Right hindlimb (tissue), 1 donor: Measurements from ENCODE around the gene MED13L.
"Not testable (repeated sequence)": the region's sequence is repeated elsewhere in the genome, so short reads cannot be mapped to it uniquely, and the experiment has no call there.

Experiments
- DNase-seq: peaks from one replicate; pipeline ENCODE4 v3.0.0-alpha.2; 2018

The MED13L gene

DNA sequence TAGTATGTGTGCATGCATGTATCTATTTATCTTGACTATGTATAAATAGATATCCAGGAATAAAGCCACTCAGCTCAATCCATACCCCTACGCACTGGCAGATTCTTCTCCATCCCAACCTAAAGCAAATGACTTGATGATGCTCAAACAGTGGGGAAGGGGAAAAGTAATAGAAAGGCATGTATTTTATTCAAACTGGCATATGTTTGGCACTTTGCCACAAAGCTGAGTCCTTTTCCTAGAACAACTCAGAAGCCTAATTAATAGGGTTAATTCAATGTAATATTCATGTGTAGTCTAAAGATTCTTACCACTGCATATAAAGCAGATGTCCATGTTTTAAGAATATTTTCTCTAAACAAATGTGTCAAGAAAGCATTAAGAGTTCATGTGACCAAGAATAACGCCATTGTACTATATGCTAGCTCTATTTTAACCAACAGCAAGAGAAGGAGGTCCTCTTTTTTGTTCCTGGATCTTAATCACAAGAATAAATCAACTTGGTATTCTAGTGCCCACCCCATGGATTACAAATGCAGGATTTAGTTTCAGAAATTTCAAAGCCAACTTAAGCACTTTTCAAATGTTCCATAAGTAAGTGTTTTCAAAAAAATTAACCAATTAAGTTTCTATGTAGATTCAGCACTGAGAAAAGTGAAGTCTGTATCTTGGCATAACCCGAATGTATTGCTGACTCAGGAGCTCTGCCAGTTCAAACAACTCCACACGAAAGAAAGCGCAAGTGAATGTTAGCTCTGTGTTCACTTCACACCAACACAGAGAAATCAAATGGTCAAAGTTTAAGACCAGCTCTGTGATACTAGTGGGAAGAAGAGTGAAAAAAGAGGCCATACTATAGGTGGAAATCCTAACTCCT, 233.6 kb downstream of the MED13L start:
- no peak for DNase-seq

- no peak for DNase-seq
Observed at GRCh38 chr12:116040402-116040801, 237.1 kb downstream of the MED13L start.

- no peak for DNase-seq
Observed at GRCh38 chr12:116039081-116039480, 238.4 kb downstream of the MED13L start.

GRCh38 chr12:116037941-116038837, 239.3 kb downstream of the MED13L start:
- DNase-seq = no peak

DNA sequence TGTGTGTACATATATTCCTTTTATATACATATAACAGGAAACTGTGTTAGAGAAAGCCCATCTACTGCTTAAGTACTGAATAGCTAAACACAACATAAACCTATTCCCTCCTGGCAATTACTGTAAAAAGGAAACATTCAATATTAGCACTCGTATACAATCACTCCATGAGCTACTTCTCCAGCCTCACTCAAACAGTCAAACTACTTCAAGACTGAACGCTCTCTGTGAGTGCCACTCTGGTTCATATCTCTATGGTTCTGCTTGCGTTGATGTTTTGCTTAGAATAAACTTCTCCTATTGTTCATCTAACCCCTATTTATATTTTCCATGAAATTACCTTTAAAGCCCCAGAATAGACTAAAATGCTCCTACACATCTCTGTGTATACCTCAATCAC, 243.7 kb downstream of the MED13L start:
- DNase-seq = no peak

GRCh38 chr12:116031624-116032023, 245.9 kb downstream of the MED13L start:
- not testable (repeated sequence) for DNase-seq

GRCh38 chr12:116028619-116029018, 248.9 kb downstream of the MED13L start:
- no peak for DNase-seq

- no peak for DNase-seq
Observed at GRCh38 chr12:116027551-116027821, 250.0 kb downstream of the MED13L start.

GRCh38 chr12:116026768-116027550, 250.5 kb downstream of the MED13L start:
- no peak for DNase-seq

- DNase-seq = no peak
Observed at GRCh38 chr12:116026346-116026745, 251.1 kb downstream of the MED13L start.

DNA sequence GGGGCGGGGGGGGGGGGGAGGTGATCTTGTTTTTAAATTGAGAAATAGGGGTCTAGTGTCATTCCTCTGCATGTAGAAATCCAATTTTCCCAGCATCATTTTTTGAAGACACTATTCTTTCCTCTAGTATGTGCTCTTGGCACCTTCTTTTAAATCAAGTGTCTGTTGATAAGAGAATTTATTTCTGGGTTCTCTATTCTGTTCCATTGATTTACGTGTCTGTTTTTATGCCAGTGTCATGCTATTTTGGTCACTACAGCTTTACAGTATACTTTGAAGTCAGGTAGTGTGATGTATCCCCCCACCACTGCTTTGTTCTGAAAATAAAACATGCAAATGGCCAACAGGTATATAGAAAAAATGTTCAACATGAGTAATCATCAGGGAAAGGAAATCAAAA, 252.7 kb downstream of the MED13L start:
- DNase-seq = no peak

- no peak for DNase-seq
Observed at GRCh38 chr12:116019415-116019814, 258.1 kb downstream of the MED13L start.

DNA sequence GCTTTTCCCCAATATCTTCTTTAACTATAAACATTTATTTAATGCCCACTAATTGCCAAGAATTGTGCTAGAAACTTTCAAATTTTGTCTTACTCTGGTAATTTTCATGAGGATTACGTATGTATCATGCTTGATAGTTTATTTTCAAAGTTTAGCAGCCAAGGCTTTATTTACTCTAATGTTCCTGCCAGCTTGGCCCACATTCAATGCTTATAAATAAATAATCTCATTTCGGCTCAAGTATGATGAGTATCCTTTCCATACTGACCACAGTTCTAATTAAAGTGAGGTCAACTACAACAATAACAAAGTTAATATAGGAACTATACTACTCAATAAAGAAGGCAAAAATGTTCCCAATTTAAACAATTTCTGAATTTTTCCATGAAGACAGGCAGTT, 259.2 kb downstream of the MED13L start:
- DNase-seq = no peak

- DNase-seq = no peak
Observed at GRCh38 chr12:116015525-116015924, 262.0 kb downstream of the MED13L start.

DNA sequence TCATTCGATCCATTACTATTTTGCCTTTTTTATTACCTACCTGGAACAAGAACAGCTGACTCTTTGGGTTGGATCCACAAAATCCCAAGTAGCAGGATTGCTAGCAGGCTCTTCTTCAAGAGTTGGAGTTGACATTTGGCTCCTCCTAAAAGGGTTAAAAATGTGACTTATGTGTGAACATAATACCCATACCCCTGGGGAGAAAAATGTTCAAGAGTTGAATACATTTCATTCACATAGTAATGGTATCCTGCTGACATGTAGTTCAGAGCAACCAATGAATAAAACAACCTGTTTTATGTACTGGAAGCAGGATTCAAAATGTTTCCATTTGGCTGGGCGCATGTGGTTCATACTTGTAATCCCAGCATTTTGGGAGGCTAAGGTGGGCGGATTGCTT, 264.7 kb downstream of the MED13L start:
- DNase-seq = no peak

GRCh38 chr12:116011217-116011616, 266.3 kb downstream of the MED13L start:
- no peak for DNase-seq

DNA sequence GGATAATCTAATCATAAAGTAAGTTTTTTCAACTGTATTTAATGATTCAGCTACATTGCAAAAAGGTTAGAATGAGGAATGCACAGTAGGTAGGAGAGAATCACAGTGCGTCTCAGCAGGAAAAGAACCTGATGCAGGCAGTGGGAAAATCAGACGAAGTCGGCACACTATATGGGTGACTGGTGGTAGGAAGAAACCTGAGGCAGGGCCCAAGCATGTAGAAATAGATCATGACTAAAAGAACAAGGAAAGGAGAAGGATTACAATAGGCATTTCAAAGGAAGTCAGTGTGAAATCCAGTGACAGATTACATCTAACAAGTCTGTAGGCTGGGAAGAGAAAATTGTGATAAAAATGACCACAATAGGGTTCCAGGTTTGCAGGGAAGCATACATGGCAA, 267.0 kb downstream of the MED13L start:
- no peak for DNase-seq

DNA sequence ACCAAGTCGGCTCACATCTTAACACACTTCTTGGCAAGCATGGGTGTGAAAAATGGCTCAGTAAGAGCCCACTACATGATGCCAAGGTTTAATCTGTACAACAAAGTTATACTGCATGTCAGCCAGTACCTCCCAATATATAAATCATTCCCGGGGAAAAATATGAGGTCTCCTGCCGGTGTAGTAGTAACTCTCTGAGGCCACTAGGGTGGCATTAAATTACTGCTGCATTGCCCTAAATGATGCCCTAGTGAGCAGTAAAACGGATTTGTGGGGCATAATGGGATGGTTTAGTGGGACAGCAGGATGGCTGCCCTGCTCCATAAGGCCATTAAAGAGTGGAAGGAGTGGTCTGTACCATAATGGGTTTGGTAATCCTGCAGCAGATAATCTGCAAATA, 267.7 kb downstream of the MED13L start:
- DNase-seq = no peak

- DNase-seq = no peak
Observed at GRCh38 chr12:116006141-116006540, 271.4 kb downstream of the MED13L start.

DNA sequence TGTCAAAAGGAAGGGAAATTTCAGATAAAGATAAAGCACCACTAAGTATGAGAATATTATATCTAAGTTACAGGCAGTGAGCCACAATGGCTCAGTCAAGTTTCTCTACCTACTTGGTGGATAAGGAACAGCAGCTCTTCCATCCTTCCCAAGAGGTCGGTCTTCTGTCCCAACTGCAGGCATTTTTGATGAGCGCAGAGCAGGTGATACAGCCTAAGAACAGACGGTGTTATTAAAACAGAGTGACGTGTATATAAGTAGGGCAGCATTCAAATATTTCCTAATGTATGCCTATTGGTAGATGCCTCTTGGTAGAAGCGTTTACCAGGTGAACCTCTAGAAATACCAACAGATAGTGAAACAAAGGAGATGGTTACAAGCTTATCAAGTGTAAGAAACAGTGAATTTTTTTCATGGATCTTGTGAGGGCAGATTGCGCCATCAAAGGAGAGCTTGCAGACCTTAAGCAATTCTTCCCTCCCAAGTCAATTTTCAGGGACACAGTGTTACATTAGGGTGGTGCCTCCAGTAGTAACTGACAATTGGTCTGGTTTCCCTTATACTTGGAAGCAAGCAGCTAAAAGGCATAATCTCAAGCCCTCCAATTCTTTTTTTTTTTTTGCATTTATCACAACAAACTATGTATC, 274.5 kb downstream of the MED13L start:
- no peak for DNase-seq

- no peak for DNase-seq
Observed at GRCh38 chr12:116000252-116000651, 277.2 kb downstream of the MED13L start.

GRCh38 chr12:115999582-115999981, 277.9 kb downstream of the MED13L start:
- no peak for DNase-seq
